Stimulated activated naive CD8-positive, alpha-beta T cell treated with anti-CD3 and anti-CD28 coated beads, Interleukin-15, Interleukin-2, amounts not matched to agents 100 ng/mL and 50 ng/mL, for 24 hours (primary cell): Measurements from ENCODE around the gene PVALEF.

ENCODE experiments used
- H3K27ac Mint-ChIP-seq: one replicate; pipeline ENCODE4 v1.8.0; 2021; ENCODE audit warnings: mild to moderate bottlenecking, mixed read lengths
- H3K27me3 Mint-ChIP-seq: one replicate; pipeline ENCODE4 v1.8.0; 2021; ENCODE audit warnings: mixed read lengths
- H3K36me3 Mint-ChIP-seq: one replicate; pipeline ENCODE4 v1.8.0; 2021; ENCODE audit warnings: low read depth, mixed read lengths
- H3K4me1 Mint-ChIP-seq: one replicate; pipeline ENCODE4 v1.8.0; 2021; ENCODE audit warnings: low read depth, mixed read lengths
- H3K4me3 Mint-ChIP-seq: one replicate; pipeline ENCODE4 v1.8.0; 2021; ENCODE audit warnings: mild to moderate bottlenecking, mixed read lengths
- H3K9me3 Mint-ChIP-seq: one replicate; pipeline ENCODE4 v1.8.0; 2021; ENCODE audit warnings: mixed read lengths

Gene PVALEF

GRCh38 chr17:81161536-81161935 is 3.8 kb upstream of the PVALEF start:
- Mint-ChIP-seq H3K27me3 (peaks cover 4% of the 10 kb centered on the region), H3K36me3 (no peaks in the 10 kb centered on the region), H3K4me3 (no peak overlapping the region), H3K9me3 (no peaks in the 10 kb centered on the region), H3K27ac (no peak overlapping the region), H3K4me1 (peaks cover 7% of the 10 kb centered on the region)

GRCh38 chr17:81161972-81162371 is 3.3 kb upstream of the PVALEF start:
- no peak overlapping the region for H3K27ac Mint-ChIP-seq
- no peak overlapping the region for H3K4me3 Mint-ChIP-seq
- H3K9me3 Mint-ChIP-seq: no peaks in the 10 kb centered on the region
- H3K27me3 Mint-ChIP-seq: peaks cover 4% of the 10 kb centered on the region
- H3K36me3 Mint-ChIP-seq: no peaks in the 10 kb centered on the region
- peaks cover 7% of the 10 kb centered on the region for H3K4me1 Mint-ChIP-seq

GRCh38 chr17:81162491-81162890 is 2.8 kb upstream of the PVALEF start:
- Mint-ChIP-seq H3K36me3 (no peaks in the 10 kb centered on the region), H3K4me3 (no peak overlapping the region), H3K9me3 (no peaks in the 10 kb centered on the region), H3K27ac (no peak overlapping the region), H3K4me1 (peaks cover 11% of the 10 kb centered on the region), H3K27me3 (peaks cover 7% of the 10 kb centered on the region)

GRCh38 chr17:81163051-81163695 is 2.1 kb upstream of the PVALEF start:
- Mint-ChIP-seq H3K4me3 (no peak overlapping the region), H3K9me3 (no peaks in the 10 kb centered on the region), H3K27me3 (peaks cover 7% of the 10 kb centered on the region)

GRCh38 chr17:81163703-81164370 is 1.5 kb upstream of the PVALEF start:
- H3K27me3 Mint-ChIP-seq: peaks cover 7% of the 10 kb centered on the region
- H3K36me3 Mint-ChIP-seq: no peaks in the 10 kb centered on the region
- no peak overlapping the region for H3K4me3 Mint-ChIP-seq
- no peak overlapping the region for H3K27ac Mint-ChIP-seq
- H3K9me3 Mint-ChIP-seq: no peaks in the 10 kb centered on the region
- H3K4me1 Mint-ChIP-seq: peaks cover 11% of the 10 kb centered on the region

More at GRCh38 chr17:81163051-81163695, 2.1 kb upstream of the PVALEF start:
- no peak overlapping the region for H3K27ac Mint-ChIP-seq
- no peaks in the 10 kb centered on the region for H3K36me3 Mint-ChIP-seq
- H3K4me1 Mint-ChIP-seq: peaks cover 11% of the 10 kb centered on the region

- Mint-ChIP-seq H3K27ac (no peak overlapping the region), H3K9me3 (no peaks in the 10 kb centered on the region), H3K4me3 (peak overlapping the region; percentile 10), H3K4me1 (peaks cover 11% of the 10 kb centered on the region), H3K27me3 (peaks cover 7% of the 10 kb centered on the region), H3K36me3 (no peaks in the 10 kb centered on the region)
These were observed 699 bp upstream of the PVALEF start for GRCh38 chr17:81164371-81165245.

GRCh38 chr17:81166033-81166492 is 756 bp downstream of the PVALEF start, which contains the start of gene AATK:
Gene AATK, minus strand, starts transcription at chr17:81166221. Its CDS starts 229 bp downstream, at chr17:81165992.
- no peak within 1 kb of the TSS for H3K27ac Mint-ChIP-seq
- H3K4me1 Mint-ChIP-seq: peaks cover 7% of the 10 kb centered on the region
- peak within 1 kb of the TSS; percentile 35 for H3K4me3 Mint-ChIP-seq
- no peaks in the 10 kb centered on the region for H3K36me3 Mint-ChIP-seq
- H3K9me3 Mint-ChIP-seq: no peaks in the 10 kb centered on the region
- peaks cover 5% of the 10 kb centered on the region for H3K27me3 Mint-ChIP-seq

- peaks cover 3% of the 10 kb centered on the region for H3K4me1 Mint-ChIP-seq
- peak overlapping the region; percentile 49 for H3K4me3 Mint-ChIP-seq
- no peak overlapping the region for H3K27ac Mint-ChIP-seq
- peaks cover 4% of the 10 kb centered on the region for H3K27me3 Mint-ChIP-seq
- no peaks in the 10 kb centered on the region for H3K36me3 Mint-ChIP-seq
- H3K9me3 Mint-ChIP-seq: no peaks in the 10 kb centered on the region
These were observed 1.9 kb downstream of the PVALEF start for GRCh38 chr17:81167194-81167524.

GRCh38 chr17:81167638-81168037 is 2.3 kb downstream of the PVALEF start:
- H3K4me3 Mint-ChIP-seq: no peak overlapping the region

GRCh38 chr17:81169870-81170309 is 4.6 kb downstream of the PVALEF start:
- Mint-ChIP-seq H3K27ac (no peak overlapping the region), H3K4me3 (no peak overlapping the region), H3K27me3 (peaks cover 4% of the 10 kb centered on the region), H3K4me1 (peaks cover 3% of the 10 kb centered on the region), H3K9me3 (no peaks in the 10 kb centered on the region), H3K36me3 (no peaks in the 10 kb centered on the region)

More at GRCh38 chr17:81167638-81168037, 2.3 kb downstream of the PVALEF start:
- peaks cover 3% of the 10 kb centered on the region for H3K4me1 Mint-ChIP-seq
- H3K27me3 Mint-ChIP-seq: peaks cover 4% of the 10 kb centered on the region
- no peak overlapping the region for H3K27ac Mint-ChIP-seq
- H3K36me3 Mint-ChIP-seq: no peaks in the 10 kb centered on the region
- H3K9me3 Mint-ChIP-seq: no peaks in the 10 kb centered on the region

GRCh38 chr17:81170727-81171494 is 5.6 kb downstream of the PVALEF start:
- Mint-ChIP-seq H3K36me3 (no peaks in the 10 kb centered on the region), H3K27me3 (peaks cover 4% of the 10 kb centered on the region), H3K27ac (no peak overlapping the region), H3K4me3 (no peak overlapping the region), H3K4me1 (peaks cover 3% of the 10 kb centered on the region), H3K9me3 (no peaks in the 10 kb centered on the region)

- Mint-ChIP-seq H3K27me3 (peaks cover 4% of the 10 kb centered on the region), H3K9me3 (no peaks in the 10 kb centered on the region), H3K27ac (no peak overlapping the region), H3K4me3 (no peak overlapping the region), H3K4me1 (peaks cover 3% of the 10 kb centered on the region), H3K36me3 (no peaks in the 10 kb centered on the region)
These were observed 6.6 kb downstream of the PVALEF start for GRCh38 chr17:81171941-81172340.

GRCh38 chr17:81173052-81173761 is 7.9 kb downstream of the PVALEF start:
- H3K9me3 Mint-ChIP-seq: no peaks in the 10 kb centered on the region
- H3K4me3 Mint-ChIP-seq: no peak overlapping the region
- no peak overlapping the region for H3K27ac Mint-ChIP-seq
- no peaks in the 10 kb centered on the region for H3K36me3 Mint-ChIP-seq
- H3K27me3 Mint-ChIP-seq: no peaks in the 10 kb centered on the region
- no peaks in the 10 kb centered on the region for H3K4me1 Mint-ChIP-seq

GRCh38 chr17:81173762-81174155 is 8.5 kb downstream of the PVALEF start:
- H3K4me1 Mint-ChIP-seq: no peaks in the 10 kb centered on the region
- H3K27ac Mint-ChIP-seq: no peak overlapping the region
- no peaks in the 10 kb centered on the region for H3K27me3 Mint-ChIP-seq
- H3K4me3 Mint-ChIP-seq: no peak overlapping the region
- H3K9me3 Mint-ChIP-seq: no peaks in the 10 kb centered on the region
- H3K36me3 Mint-ChIP-seq: no peaks in the 10 kb centered on the region
